ENCODE data around the gene CPVL.

Gene CPVL

GRCh38 chr7:28973591-28973990, 172.7 kb downstream of the CPVL start:
- DNase-seq (ENCODE audit: low read depth): no peak

- no peak for DNase-seq (ENCODE audit: low read depth)
These were observed 182.3 kb downstream of the CPVL start for GRCh38 chr7:28964056-28964455.

DNA sequence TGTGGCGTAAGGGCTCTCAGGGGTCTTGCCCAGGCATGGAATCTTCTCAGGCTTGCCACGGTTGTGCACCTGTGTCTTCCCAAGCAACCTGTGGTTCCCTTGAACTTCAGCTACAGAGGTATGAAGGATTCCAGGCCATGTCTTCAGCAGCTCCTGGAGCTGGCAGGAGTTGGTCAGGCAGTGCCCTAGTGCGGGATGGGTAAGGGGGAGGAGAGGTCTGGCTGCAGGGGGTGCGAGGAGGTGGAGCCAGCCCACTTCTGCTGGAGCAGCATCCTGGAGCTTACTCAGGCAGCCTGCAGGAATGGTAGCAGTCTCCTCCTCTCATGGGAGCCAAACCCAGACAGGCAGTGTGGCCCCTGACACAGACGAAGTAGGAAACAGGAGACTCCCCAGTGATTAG, 184.4 kb downstream of the CPVL start:
- DNase-seq (ENCODE audit: low read depth): no peak

DNA sequence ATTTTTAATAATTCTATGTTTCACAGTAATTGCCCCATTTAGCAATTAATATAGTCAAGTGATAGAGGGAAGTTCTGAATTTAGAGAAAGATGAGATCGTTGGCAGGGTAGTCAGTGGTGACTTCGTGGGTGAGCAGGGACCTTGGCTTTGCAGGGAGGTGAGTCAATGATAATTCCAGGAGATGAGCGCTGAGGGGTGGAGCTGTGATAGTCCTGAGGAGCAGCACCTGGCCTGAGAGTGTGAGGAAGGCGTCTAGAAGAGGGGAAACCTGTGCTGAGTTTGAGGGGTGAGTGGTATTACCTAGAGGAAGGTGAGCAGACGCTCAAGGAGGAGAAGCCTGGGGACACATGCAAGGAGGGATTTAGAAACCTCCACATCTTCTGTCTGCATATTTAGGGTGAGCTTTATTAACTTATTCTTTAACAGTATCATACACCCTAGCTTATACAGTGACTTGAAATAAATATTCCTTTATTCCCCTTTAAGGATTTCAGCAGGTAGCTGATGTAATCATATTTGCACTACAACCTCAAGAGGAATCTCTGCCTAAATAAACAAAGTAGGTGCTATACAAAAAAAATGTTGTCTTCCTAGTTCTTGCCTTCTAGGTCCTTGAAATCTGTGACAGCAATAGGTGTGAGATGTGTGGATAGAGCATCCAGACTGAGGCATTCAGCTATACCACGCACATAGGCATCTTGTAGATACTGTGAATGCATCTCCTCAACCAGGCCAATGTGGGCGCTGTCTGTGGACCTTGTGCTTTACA, 186.1 kb downstream of the CPVL start:
- DNase-seq (ENCODE audit: low read depth): no peak

- no peak for DNase-seq (ENCODE audit: low read depth)
These were observed 187.4 kb downstream of the CPVL start for GRCh38 chr7:28958980-28959347.

GRCh38 chr7:28958235-28958979, 187.9 kb downstream of the CPVL start, which contains the start of gene TRIL:
TSS of gene TRIL (minus strand) at chr7:28958330. CDS start at chr7:28958046, 284 bp downstream.
- no peak for DNase-seq (ENCODE audit: low read depth)

GRCh38 chr7:28957751-28958234, 188.5 kb downstream of the CPVL start:
- no peak for DNase-seq (ENCODE audit: low read depth)

- no peak for DNase-seq (ENCODE audit: low read depth)
These were observed 189.1 kb downstream of the CPVL start for GRCh38 chr7:28957064-28957750.

DNA sequence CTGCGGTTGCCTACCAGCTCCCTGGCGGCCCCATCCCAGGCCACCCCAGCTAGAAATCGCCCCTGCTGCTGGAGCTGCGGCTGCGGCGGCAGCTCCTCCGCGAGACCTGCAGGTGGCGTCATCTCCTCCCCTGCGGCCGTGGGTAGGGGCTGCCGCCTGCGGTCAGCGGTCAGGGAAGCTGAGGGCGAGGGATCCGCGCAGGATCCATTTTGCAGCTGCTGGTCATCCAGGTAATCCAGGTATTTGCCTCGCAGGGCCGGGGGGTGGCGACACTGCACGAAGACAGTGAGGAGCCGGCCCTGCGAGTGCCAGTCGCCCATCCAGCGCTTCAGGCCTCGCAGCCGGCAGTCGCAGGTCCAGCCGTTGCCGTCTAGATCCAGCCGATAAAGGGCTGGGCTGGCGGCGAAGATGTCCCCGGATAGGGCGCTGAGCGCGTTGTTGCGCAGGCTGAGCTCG, 189.7 kb downstream of the CPVL start:
- no peak for DNase-seq (ENCODE audit: low read depth)

GRCh38 chr7:28955718-28956607, 190.4 kb downstream of the CPVL start:
- no peak for DNase-seq (ENCODE audit: low read depth)

GRCh38 chr7:28955356-28955717, 191.0 kb downstream of the CPVL start:
- no peak for DNase-seq (ENCODE audit: low read depth)

GRCh38 chr7:28954946-28955345, 191.4 kb downstream of the CPVL start:
- no peak for DNase-seq (ENCODE audit: low read depth)

DNA sequence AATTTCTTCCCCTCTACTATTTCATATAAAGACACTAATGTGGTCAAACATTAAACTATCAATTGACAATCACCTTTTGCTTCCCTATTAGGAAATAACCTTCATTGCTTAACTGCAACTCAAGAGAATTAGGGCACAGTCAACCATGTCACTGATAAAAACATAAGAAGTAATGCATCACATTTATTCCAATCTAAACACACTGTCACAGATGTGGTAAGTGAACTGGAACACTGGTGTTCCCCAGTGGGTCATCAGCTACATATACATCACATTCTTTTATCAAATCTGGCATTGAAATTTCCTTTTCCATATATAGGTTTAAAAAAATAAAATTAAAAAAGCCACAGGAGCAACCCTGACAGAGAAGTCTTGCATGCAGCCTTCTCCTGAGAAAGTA, 191.9 kb downstream of the CPVL start:
- DNase-seq (ENCODE audit: low read depth): no peak

- DNase-seq (ENCODE audit: low read depth): no peak
These were observed 192.7 kb downstream of the CPVL start for GRCh38 chr7:28953633-28954032.

All from stimulated activated CD8-positive, alpha-beta memory T cell treated with anti-CD3 and anti-CD28 coated beads, Interleukin-15, amount 100 ng/mL, for 1 hour (primary cell).